COR-L47 (cell line): ENCODE results near the gene CHST9.
"Not testable (repeated sequence)": the region's sequence is repeated elsewhere in the genome, so short reads cannot be mapped to it uniquely, and the experiment has no call there.

Experiments used
- DNase-seq: peaks from one replicate; lab custom pipeline; 2025; lab: John Stamatoyannopoulos, UW

CHST9 gene

DNA sequence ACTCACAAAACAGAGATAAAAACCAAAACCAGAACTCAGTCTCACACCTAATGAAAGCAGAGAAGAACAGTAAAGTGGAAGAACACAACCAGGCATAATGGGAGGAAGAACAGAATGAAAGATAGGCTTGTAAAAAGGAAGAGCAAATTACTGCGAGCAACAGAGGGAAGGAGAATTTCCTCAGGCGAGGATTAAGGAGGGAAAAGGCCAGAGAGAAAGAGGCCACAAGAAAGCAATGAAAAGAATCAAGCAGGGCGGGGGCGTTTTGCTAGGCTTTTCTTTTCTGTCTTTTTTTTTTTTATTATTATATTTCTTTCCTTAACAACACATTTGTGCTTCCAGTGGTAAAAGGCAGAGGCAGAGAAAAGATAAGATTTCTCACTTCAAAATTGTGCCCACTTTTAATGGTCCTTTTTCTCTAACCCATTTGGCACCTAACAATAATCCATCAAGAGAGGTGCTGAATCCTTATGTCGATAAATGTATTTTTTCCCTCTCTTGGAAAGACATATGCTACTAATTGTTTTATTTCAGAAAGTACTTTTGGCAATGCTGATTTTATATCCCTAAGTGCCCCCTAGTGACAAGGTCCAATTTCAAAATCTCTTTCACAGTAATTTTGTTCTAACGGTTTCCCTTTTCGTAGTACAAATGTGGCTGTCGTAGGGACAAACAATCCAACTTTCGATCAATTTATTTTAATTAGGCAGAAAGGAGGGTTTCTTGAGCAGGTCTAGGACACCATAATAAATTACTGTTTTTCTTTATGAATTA is 180.9 kb downstream of the CHST9 start:
- peak; percentile 33 for DNase-seq

DNA sequence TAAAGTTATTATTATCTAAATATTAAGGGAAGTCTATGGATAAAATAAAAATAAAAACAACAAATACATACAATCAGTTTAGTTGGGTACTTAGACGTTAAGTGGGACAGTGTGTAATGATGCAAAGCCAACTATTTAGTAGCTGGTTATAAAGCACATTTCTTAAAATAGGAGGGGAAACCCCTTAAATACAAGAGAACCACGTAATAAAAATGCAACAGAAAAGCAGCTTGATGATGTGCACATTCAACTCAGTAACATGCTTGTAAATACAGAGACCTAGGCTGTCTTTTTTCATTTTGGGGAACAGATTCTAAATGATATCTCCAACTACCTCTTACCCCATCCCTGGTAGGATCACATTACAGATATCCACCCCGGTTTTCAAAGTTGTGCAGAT is 185.3 kb downstream of the CHST9 start:
- DNase-seq: no peak

DNA sequence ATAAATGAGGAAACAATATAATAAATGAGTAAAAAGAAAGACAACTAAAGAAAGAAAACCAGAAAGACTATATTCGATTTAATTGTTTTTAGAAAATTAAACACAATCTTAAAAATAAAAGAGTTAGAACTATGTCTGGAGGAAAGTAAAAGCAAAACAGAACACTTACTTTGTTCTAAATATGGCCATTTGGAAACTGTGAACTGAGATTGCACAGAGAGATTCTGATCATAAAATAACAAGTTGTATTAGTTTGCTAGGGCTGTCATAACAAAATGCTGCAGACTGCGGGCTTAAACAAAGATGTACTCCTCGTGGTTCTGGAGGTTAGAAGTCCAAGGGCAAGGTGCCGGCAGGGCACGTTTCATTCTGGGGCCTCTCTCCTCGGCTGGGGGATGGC is 191.5 kb downstream of the CHST9 start:
- DNase-seq: no peak

DNA sequence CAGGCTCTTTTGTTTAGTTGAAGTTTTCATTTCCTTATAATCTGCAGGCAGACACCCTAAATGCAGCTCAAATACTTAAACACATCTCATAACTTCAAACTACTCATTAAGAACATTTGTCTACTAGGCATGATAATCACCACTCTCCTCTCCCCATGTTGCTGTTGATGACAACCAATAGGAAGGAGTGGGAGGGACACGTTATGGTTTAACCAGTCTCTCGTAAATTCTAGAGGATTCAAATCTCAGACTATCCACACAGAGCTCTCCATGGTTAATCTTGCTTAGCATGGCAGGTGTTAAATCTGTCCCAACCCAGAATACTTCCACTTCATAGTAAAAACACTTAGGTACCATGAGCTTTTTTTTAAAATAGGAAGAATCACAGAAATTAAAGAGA is 192.2 kb downstream of the CHST9 start:
- DNase-seq: no peak

GRCh38 chr18:26989842-26990241 is 195.3 kb downstream of the CHST9 start:
- DNase-seq: no peak

DNA sequence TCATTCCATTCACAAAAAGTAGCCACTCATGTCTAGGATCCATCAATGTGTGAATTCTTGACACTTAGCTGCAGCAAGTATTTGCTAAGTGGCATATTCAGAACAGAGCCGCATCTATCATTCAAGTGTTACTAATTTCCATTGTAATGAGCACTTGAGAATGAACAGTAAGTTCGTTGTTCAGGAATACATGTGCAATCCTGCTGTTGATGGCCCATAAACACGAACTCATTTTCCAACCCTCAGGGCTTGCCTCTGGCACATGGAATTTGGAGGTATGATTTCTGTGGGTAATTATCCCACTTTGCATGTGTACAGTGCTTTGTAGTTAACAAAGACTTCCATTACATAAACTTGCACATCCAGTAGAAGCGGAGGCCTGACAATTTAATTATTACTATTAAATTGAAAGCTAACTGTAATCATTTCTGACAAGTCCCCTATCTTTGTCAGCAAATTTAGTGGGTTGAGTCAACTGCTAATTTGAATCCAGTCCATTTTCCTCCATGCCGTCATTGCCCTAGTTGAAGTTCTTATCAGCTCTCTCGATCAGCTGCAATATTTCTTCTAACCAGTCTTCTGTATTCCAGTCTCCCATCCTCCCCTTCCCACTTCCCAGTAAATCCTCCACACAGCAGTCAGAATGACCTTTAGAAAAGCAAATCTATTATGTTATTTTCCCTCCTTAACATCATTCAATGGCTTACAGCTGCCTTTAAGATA is 203.6 kb downstream of the CHST9 start:
- peak; percentile 67 for DNase-seq

- no peak for DNase-seq
Measured at GRCh38 chr18:26978812-26979341, 206.2 kb downstream of the CHST9 start.

DNA sequence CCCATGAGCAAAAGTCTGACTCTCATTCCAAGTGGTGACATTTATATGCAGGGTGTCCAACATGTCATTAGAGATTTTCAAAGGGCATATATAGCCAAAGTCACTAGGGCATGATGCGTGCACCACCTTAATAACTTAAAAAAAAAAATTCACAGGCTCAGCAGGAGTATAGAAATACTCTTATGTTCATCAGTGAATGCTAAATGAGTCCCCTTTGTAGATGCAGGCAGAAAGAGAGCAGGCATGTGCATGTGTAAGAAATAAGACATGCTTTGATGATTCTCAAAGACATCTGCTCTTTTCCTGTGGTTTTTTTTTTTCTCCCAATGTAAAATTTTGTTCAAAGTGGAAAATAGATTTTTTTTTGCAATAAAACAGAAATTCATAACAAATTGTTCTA is 207.3 kb downstream of the CHST9 start:
- no peak for DNase-seq

DNA sequence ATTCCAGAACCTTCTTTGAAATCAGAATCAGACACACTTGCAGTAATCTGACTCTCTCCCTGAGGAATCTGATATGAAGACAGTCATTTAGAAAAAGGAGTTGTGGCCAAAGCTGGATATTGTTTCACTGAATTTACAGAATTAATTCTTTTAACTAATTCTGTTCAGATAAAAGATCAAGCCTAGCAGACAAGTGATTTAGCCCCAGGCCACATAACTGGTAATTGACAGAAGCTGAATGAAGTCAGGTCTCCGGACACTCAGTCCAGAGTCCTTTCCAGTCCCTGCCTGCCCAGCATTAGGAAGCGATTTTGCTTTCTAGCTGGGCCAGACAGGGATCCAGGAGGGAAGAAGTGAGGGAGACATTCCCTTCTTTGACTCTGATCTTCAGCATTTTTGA is 208.9 kb downstream of the CHST9 start:
- no peak for DNase-seq

DNA sequence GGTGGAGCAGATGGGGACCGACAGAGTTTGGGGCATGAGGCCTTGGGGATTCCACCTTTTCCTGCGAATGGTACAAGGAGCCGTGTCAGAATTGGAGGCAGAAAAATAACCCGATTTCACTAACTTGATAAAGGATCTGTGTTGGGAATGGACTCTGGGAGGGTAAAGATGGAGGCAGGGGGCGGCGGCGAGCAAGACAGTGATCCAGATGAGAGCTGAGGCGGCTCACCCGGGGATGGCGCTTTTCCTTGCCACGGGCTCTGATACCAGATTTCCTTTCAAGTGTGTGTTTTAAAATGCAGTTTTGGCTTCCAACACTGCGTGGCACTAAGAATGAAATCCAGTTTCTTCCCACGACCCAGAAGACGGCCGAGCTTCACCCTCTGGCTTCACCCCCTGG is 212.6 kb downstream of the CHST9 start:
- not testable (repeated sequence) for DNase-seq

DNA sequence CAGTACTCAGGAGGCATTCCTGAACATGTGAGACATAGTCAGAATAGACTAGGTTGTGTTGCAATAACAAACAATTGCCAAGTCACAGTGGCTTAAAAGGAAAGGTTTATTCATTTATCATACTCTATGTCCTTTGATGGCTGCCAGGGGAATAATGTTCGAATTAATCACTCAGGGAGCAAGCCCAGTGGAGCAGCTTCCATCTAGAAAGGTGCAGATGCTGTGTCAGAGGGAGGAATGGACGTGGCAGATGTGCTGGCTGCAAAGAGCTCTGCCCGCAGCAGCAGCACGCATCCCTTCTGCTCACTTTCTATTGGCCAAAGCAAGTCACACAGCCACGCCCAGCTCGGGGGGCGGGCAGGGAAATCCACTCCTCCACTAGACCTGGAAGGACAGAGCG is 213.7 kb downstream of the CHST9 start:
- DNase-seq: no peak

DNA sequence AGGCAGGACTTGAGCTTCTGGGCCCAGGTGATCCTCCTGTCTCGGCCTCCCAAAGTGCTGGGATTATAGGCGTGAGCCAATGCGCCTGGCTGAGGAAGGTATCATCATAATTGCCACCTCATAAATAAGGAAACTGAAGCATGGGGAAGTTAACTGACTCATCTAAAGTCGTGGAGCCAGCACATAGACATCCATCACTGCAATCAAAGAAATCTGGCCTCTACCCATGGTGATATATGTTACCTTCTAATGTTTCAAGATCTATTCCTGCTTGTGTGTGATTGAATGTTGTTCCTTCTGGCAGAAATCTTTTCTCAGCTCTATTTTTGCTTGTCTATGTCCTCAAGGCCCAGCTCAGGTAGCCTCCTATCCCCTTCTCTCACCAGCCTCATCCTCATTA is 214.5 kb downstream of the CHST9 start:
- DNase-seq: no peak

DNA sequence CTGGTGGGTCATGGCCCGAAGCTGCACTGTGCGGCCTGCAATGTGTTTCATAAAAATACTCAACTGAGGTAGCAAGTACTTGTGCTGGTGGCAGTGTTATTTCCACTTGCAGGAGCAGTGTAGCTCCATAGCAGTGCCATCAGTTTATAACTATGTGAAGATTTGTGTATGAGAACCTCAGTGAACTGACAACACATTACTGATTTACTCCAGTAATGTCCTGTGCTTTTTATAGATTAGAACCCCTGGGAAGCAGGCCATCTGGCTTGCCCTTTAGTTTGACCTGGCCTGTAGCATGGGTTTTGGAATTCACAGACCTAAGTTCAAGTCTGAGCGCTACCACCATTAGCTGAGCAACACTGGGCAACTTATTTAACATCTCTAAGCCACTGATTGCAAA is 219.9 kb downstream of the CHST9 start:
- DNase-seq: no peak

DNA sequence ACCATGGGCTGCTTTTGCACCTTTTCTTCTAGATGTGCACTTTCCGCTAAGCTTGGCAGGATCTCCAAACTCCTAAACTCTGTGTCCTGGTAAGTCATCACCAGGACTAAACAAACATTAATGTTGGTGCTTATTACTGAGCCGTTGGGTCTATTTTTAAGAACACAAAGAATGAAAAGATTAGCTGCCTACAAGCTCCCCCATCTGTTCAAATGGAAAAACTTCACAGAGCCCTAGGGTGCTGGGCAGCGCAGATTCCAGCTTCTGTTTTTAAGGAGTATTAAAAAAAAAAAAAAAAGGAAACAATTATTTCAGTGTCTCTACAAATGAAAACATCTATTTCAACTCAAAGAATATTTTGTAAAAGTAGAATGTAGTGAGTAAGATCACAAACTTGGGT is 221.8 kb downstream of the CHST9 start:
- DNase-seq: peak; percentile 24

DNA sequence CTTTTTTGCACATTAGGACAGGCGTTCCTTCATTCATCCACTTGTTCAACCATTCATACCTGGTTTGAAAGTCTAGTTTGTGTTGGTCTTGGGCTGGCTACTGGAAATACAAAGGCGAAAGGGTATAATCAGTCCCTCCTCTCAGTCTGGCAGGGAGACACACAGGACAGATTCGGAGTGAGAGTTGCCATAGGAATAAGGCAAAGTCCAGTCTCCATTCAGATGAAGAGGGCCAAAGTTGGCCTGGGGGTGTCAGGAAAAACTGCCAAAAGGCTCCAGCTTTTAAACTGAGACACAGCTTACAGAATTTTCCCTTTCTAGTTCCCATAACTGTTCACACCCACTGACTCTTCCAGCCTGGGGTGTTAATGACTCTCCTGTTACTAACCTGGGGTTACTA is 223.3 kb downstream of the CHST9 start:
- no peak for DNase-seq

GRCh38 chr18:26960911-26961310 is 224.2 kb downstream of the CHST9 start:
- no peak for DNase-seq

DNA sequence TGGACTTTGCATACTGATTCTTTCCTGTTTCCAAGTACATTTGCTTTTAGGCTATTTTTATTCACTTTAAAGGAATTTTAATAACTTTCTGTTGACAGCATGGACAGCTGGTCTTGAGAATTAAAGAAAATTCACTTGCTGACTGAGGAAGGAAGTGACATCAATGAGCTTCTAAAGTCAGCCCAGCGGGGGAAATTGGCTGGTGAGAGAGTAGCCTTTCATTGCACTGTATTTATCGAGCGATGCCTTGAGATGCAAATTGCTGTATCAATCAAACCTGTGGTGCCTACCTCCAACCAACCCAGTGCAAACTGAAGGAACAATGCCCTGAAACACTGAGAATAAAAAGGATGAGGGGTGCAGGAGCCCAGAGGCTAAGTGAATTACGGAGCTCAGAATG is 228.2 kb downstream of the CHST9 start:
- no peak for DNase-seq

GRCh38 chr18:26948703-26949102 is 236.4 kb downstream of the CHST9 start:
- DNase-seq: no peak

DNA sequence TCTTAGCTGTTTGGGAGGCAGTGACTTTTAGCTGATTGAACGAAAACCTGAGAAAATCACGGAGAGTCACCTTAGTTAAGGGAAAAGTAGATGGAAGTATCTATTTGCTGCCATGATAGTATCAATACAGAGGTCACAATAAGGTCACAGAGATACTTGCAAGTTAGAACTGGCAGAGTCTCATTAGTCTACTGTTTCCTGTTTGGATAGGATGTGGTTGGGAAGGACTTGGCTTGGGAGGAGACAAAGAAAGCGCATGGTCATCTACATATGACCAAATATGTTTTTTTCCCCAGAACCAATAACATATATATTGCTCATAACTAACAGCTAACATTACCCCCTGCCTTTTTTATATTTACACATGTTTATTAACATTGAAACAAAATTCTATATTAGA is 241.2 kb downstream of the CHST9 start:
- no peak for DNase-seq

GRCh38 chr18:26941584-26941983 is 243.5 kb downstream of the CHST9 start:
- DNase-seq: peak; percentile 29

- no peak for DNase-seq
Measured at GRCh38 chr18:26940744-26941398, 244.2 kb downstream of the CHST9 start.

DNA sequence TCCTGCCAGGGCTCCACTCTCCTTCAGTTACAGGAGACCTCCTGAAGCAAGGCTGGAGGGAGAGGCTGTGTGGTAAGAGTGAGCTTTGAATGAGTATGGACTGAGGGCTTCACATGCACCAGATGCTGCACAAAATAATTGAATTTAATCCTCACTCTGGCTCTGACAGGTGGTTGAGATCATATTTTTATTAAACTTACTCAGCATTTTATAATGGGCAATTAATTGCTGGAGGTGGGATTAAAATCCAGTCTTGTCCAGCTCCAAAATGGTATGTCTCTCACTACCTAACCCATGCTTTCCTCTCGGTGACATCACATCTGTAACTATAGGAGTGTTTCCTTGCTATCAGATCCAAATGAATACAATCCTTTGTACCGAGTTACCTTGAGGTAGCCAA is 253.4 kb downstream of the CHST9 start:
- DNase-seq: no peak

GRCh38 chr18:26930630-26931029 is 254.5 kb downstream of the CHST9 start:
- DNase-seq: no peak
